GM12891 (cell line): Measurements from ENCODE around the gene PREX1.

Experiments
- DNase-seq: peaks from one replicate; pipeline ENCODE4 v3.0.0; 2011; ENCODE audit warnings: low spot score; ENCODE audit not compliant: insufficient read length
- FAIRE-seq: peaks from 2 replicates; lab custom pipeline; 2011; peaks lifted over from hg19 to GRCh38; lab: Jason Lieb, UNC
- PAX5 ChIP-seq: IDR thresholded peaks from 2 replicates; pipeline ENCODE4 v1.6.1; 2011; ENCODE audit warnings: low read length, moderate library complexity, mild to moderate bottlenecking; ENCODE audit not compliant: insufficient read depth, severe bottlenecking
- POLR2A ChIP-seq: IDR thresholded peaks from 2 replicates; pipeline ENCODE4 v1.6.1; 2011; ENCODE audit warnings: low read depth, low read length, control low read depth
- POLR2AphosphoS5 ChIP-seq: IDR thresholded peaks from 2 replicates; pipeline ENCODE4 v1.6.1; 2011; ENCODE audit warnings: low read depth, low read length, control low read depth
- POU2F2 ChIP-seq: IDR thresholded peaks from 2 replicates; pipeline ENCODE4 v1.6.1; 2011; ENCODE audit warnings: low read depth, mild to moderate bottlenecking, control low read depth, low read length, moderate library complexity
- SPI1 ChIP-seq: IDR thresholded peaks from 2 replicates; pipeline ENCODE4 v1.6.1; 2011; ENCODE audit warnings: low read depth, low read length, control low read depth
- TAF1 ChIP-seq: IDR thresholded peaks from 2 replicates; pipeline ENCODE4 v1.6.1; 2011; ENCODE audit warnings: low read depth, low read length, control low read depth

PREX1 gene

DNA sequence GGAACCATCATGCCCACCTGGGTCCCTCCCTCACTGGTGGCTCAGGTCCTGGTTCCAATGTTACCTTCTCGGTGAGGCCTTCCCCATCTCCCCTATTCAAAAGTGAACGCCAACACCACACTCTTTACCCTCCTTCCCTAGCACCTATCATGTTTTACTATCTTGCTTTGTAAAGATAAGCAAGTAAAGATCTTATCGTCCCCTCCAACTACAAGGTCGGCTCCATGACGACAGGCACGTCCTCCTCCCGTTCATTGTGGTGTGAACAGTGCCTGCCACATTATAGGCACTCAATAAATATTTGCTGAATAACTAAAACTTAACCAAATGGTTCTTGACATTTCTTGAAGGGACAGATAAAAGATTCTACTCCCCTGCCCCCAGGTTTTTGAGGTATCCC, 147.1 kb downstream of the PREX1 start:
- FAIRE-seq: no peak
- TF ChIP-seq PAX5: no peak
- DNase-seq: no peak

DNA sequence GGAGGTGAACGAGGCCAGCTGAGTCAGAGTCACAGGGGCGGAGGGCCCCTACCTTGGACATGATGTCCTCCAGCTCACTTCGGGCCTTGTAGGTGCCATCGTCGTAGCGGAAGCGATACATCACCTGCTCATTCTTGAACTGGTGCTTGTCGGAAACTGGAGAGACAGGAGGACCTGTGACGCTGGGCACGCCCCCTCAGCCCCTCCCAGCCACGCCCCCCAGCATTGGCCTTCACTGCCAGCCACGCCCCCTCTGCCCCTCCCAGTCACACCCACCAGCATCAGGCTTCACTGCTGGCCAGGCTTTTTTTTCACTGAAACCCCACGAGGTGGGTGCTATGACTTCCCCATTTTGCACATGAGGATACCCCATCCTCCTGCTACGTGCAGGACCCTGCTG, 148.2 kb downstream of the PREX1 start:
- TF ChIP-seq SPI1 (no peak), PAX5 (no peak), POLR2A (0 out of 2 replicates have a peak, but pooled peaks have one; percentile 3)
- no peak for DNase-seq
- no peak for FAIRE-seq

DNA sequence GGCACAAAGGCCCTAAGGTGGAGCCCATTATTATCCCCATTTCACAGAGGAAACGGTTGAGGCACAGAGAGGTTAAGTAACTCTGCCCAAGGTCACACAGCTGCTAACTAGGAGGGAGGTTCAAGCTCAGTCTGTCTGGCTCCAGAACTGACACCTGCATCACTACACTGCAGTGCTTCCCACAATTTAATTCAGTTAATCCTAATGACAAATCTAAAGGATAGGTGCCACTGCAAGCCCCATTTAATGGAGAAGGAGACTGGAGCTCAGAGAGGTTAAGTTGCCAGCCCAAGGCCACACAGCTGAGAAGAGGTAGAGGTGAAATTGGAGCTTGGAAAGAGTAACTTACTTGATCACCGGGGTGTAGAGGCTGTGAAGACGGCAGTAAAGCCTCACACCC, 148.8 kb downstream of the PREX1 start:
- no peak for DNase-seq
- no peak for FAIRE-seq

DNA sequence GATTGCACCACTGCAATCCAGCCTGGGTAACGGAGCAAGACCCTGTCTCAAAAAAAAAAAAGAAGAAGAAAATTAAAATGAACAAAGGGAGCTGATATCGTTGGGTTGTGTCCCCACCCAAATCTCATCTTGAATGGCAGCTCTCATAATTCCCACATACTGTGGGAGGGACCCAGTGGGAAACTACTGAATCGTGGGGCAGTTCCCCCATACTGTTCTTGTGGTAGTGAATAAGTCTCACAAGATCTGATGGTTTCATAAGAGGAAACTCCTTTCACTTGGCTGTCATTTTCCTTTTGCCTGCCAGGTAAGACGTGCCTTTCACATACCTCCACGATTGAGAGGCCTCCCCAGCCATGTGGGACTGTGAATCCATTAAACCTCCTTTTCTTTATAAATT, 149.4 kb downstream of the PREX1 start:
- FAIRE-seq: no peak
- DNase-seq: no peak
- TF ChIP-seq PAX5 (no peak), TAF1 (no peak), SPI1 (no peak), POLR2A (no peak), POU2F2 (no peak), POLR2AphosphoS5 (no peak)

More for the DNA sequence above, 148.8 kb downstream of the PREX1 start:
- TF ChIP-seq SPI1 (no peak), POLR2AphosphoS5 (no peak), PAX5 (no peak), POU2F2 (no peak), TAF1 (no peak), POLR2A (no peak)

DNA sequence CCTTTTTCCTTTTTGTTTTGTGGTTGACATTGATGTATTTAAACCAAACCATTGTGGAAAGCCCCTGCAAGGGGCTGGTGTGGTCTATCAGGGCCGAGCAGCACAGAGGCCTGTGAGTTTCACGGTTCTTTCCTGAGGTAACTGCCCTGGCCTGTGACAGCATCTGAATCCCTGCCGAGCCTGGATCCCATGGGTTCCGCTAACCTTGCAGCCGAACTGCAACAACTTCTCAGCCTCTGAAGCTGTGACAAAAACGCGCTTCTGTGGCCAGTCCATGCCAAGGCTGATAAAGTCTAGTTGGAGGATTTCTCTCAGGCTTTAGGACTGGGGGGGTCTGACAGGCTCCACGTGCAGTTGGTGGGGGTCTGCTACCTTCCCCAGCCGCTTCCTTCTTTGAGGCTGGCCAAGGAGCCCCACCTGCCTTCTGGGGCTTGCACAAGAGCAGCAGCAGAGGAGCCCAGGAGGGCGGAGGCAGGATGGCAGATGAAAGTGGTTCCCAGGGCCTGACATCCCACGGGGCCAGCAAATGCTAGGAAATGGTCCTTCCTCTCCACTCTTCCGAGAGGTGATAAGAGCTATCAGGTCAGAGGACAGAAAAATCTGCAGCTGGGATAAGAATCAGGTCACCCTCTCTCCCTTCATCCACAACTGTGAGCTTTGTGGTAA, 150.9 kb downstream of the PREX1 start:
- TF ChIP-seq POLR2A (no peak), PAX5 (no peak), POU2F2 (no peak), SPI1 (no peak), POLR2AphosphoS5 (no peak)
- FAIRE-seq: no peak
- DNase-seq: no peak

DNA sequence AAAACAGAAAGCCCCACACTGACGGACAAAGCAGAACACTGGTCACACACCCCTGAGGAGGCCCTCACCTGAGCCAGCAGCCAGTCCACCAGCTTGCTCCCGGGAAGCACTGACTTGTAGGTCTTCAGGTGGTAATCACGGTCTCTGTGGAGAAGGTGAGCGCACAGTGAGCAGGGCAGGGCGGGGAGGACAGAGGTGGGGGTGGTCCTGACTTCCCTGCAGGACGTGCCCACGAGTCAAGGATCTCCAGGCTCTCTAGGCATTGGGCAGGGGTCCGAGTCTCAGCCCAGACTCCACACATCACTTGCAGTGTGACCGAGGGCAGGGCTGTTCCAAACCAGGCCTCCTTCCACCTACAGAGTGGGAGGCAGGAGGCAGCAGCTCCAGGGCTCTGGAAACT, 151.7 kb downstream of the PREX1 start:
- FAIRE-seq: no peak
- DNase-seq: no peak
- TF ChIP-seq TAF1: no peak
- no peak for TF ChIP-seq SPI1
- TF ChIP-seq PAX5: no peak
- no peak for TF ChIP-seq POU2F2
- TF ChIP-seq POLR2A: no peak

DNA sequence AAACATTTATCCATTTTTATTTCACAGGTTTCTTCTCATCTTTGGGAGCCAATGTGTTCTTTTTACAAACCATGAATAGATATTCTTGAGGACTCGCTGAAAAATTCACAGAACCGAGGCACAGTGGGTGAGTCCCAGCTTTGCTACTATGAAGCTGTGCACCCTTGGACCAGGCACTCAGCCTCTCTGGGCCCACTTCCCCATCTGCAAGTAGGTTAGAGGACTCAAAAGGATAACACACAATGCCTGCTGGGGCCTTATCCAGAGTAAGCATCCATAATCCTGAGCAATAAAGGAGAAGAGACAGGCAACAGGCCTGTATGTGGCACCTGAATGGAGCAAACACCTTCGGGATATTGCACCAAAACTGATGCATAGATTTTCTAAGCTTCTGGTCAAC, 153.3 kb downstream of the PREX1 start:
- FAIRE-seq (no peak), DNase-seq (no peak)
- TF ChIP-seq PAX5 (no peak), TAF1 (no peak), POU2F2 (no peak), POLR2A (no peak), SPI1 (no peak), POLR2AphosphoS5 (no peak)

DNA sequence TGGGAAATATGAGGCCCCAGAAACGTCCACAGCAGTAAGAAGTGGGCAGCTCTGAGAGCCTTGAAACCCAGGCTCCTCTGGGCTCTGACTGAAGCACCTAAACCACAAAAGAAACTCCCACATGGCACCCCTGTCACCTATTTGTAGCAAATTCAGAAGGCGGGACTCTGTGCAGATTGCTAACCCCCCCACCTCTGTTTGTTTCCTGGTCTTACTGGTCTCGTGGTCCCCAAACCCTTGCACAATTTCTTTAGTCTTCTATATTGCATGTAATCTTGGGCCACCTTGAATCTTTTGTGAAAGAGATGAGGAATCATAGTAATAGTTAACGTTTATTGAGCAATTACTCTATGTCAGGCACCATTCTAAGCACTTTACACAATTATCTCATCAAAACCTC, 154.3 kb downstream of the PREX1 start:
- no peak for DNase-seq
- no peak for FAIRE-seq
- TF ChIP-seq PAX5 (no peak), POU2F2 (no peak), SPI1 (no peak), POLR2A (no peak), TAF1 (no peak), POLR2AphosphoS5 (no peak)

DNA sequence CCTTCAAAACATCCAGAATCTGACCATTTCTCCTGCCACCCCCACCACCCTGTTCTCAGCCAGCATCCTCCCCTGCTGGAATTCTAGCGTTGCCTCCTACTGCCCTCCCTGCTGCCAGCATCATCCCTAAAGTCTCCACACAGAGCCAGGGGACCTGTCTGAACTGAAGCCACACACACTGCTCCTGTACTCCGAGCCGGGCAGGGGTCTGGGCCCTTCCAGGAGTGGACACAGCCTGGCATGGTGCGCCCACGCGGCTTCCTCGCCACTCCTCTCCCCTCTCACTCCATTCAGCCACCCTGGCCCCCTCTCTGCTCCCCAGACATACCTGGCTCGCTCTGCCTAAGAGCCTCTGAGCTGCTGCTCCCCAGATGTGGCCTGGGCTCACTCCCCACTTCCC, 155.5 kb downstream of the PREX1 start:
- no peak for FAIRE-seq
- TF ChIP-seq SPI1 (no peak), POLR2AphosphoS5 (peak; percentile 45; the same call in 1 of the 2 replicates), POLR2A (0 out of 2 replicates have a peak, but pooled peaks have one; percentile 16)

DNA sequence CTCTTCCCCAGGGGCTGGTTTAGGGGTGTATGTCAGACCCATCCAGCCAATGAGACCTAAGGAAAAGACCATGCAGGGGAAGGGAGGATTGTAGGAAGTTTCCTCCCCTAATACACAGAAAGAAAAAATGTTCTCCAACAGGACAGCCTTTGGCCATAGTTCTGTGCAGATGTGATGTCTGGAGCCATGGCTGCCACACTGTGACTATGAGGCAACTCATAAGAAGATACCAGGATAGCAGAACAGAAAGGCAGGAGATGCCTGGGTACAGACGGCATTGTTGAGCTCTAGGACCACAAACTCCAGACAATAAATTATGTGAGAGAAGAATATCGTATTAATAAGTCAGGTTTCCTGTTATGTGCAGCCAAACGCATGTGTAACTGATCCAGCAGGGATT, 156.7 kb downstream of the PREX1 start:
- FAIRE-seq (no peak), DNase-seq (no peak)
- no peak for TF ChIP-seq POLR2AphosphoS5
- TF ChIP-seq POLR2A: no peak
- TF ChIP-seq TAF1: no peak
- no peak for TF ChIP-seq SPI1
- no peak for TF ChIP-seq POU2F2
- TF ChIP-seq PAX5: no peak

More for the DNA sequence above, 155.5 kb downstream of the PREX1 start:
- no peak for DNase-seq
